MG63 (cell line): ENCODE data around the gene AP2B1. TPM values are rescaled to one million over a fixed set of nuclear protein-coding genes. Genes with fewer than 3 reads are reported as not detected.
A peak's percentile ranks its signal among the peaks of the same experiment; 100 is the strongest.
"Not testable (repeated sequence)": the region's sequence is repeated elsewhere in the genome, so short reads cannot be mapped to it uniquely, and the experiment has no call there.

Experiments used
- DNase-seq: peaks from one replicate; pipeline ENCODE4 v3.0.0-alpha.2; 2020
- H3K27me3 ChIP-seq: fragments of 250-450 bp; sonication (Bioruptor Pico); 2 replicates; pipeline ENCODE4 v1.5.1; 2020; ENCODE audit warnings: mild to moderate bottlenecking, moderate library complexity
- H3K36me3 ChIP-seq: fragments of 250-450 bp; sonication (Bioruptor Pico); 2 replicates; pipeline ENCODE4 v1.5.1; 2020; ENCODE audit warnings: mild to moderate bottlenecking, moderate library complexity
- H3K4me3 ChIP-seq: fragments of 250-450 bp; sonication (Bioruptor Pico); 2 replicates; pipeline ENCODE4 v1.5.1; 2020; ENCODE audit warnings: mild to moderate bottlenecking, moderate library complexity
- H3K9me3 ChIP-seq: fragments of 250-450 bp; sonication (Bioruptor Pico); 2 replicates; pipeline ENCODE4 v1.5.1; 2020; ENCODE audit warnings: mild to moderate bottlenecking, moderate library complexity
- total RNA-seq: library from RNA; depleted of rRNA; stranded (reverse); fragments of >200 nt; shearing (Covaris generic); gene quantifications from 2 replicates; pipeline ENCODE4 v1.2.3, GENCODE V29; 2014; ENCODE audit warnings: low replicate concordance

AP2B1 gene
- total RNA-seq, 1 experiment from 2014 or later: 52.9 TPM

DNA sequence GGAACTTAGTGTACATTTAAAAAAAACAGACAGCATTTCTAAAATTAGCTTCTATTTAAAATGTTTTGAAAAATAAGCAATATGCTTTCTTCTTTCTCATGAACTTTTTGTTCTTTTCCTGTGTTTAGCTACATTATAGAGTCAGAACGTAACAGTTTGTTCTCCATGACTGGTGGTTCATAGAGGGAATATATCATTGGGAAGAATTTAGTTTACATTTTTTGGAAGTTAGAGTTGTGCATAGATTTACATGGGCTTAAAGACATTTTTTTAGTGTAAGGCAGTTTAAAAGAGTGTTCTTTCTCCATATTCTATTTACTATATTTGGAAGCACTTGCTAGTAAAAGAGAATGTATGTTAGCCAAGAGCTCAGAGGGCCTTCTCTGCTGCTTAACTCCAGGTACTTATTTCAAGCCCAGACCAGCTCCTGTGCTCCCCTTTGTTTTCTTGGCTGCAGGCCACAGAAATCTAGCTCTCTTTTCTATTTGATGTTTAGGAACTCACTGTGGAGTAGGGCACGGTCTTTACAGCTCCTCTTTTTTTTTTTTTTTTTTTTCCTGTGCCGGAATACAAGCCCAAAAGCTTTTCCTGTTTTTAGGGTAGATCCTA, 20.2 kb downstream of the AP2B1 start:
- no peak overlapping the region for H3K4me3 ChIP-seq
- no peaks in the 10 kb centered on the region for H3K27me3 ChIP-seq
- no peaks in the 10 kb centered on the region for H3K9me3 ChIP-seq
- no peak for DNase-seq
- peaks cover 60% of the 10 kb centered on the region for H3K36me3 ChIP-seq

GRCh38 chr17:35609831-35610230, 22.7 kb downstream of the AP2B1 start:
- peaks cover 51% of the 10 kb centered on the region for H3K36me3 ChIP-seq
- no peak overlapping the region for H3K4me3 ChIP-seq
- H3K9me3 ChIP-seq: no peaks in the 10 kb centered on the region

DNA sequence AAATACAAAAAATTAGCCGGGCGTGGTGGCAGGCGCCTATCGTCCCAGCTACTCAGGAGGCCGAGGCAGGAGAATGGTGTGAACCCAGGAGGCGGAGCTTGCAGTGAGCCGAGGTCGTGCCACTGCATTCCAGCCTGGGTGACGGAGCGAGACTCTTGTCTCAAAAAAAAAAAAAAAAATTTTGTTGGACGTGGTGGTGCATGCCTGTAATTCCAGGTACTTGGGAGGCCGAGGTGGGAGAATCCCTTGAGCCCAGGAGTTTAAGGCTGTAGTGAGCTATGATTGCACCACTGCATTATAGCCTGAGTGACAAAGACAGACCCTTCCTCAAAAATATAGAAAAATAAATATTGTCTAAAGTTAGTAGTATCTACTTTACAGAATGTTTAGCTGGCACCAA, 23.6 kb downstream of the AP2B1 start:
- DNase-seq, H3K27me3 ChIP-seq, H3K4me3 ChIP-seq, H3K9me3 ChIP-seq: not testable (repeated sequence)
- H3K36me3 ChIP-seq: peaks cover 48% of the 10 kb centered on the region

More at GRCh38 chr17:35609831-35610230, 22.7 kb downstream of the AP2B1 start:
- no peaks in the 10 kb centered on the region for H3K27me3 ChIP-seq
- DNase-seq: no peak

DNA sequence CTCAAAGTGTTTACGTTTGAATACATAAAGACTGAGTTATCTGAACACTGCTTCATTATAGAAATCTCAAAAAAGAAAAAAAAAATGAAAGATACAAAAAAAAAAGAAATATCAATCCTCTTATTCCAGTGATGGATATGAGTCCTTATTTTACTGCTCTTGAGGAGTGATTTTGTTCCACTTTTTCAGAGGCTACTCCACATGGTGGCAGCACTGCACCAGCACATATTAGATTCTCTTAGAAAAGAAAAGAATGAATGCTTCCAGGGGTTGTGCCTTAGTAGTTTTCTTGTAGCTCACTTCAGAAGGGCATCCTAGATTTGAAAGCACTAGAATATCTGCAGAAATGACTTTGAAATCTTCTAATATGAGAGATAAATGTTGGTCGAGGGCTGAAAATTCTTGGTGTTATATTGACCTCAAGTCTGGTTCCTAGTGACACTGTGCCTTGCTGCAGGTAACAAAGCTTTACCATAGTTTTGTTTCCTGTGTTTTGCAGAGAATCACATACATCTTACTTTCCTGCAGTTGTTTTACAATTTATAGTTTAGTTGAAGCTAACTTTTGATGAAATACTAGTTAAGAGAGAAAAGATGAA, 25.9 kb downstream of the AP2B1 start:
- no peaks in the 10 kb centered on the region for H3K27me3 ChIP-seq
- H3K9me3 ChIP-seq: no peaks in the 10 kb centered on the region
- no peak overlapping the region for H3K4me3 ChIP-seq
- peaks cover 31% of the 10 kb centered on the region for H3K36me3 ChIP-seq
- DNase-seq: peak; percentile 22

DNA sequence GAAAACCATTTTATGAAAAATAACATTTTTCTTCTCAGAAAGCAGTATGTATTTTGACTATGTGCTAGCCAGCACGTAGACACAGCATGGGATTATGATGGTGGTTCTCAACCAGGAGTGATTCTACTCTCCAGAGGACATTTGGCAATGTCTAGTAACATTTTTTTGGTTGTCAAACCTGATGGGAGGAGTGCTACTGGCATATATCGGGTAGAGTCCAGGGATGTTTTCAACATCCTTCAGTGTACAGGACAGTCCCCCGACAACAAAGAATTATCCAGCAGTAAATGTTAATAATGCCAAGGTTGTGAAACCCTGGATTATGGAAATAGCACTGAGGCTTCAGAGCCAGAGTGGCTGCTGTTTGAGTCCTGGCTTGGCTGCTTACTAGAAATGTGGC, 27.7 kb downstream of the AP2B1 start:
- H3K27me3 ChIP-seq: no peaks in the 10 kb centered on the region
- H3K36me3 ChIP-seq: peaks cover 26% of the 10 kb centered on the region
- no peak overlapping the region for H3K4me3 ChIP-seq
- no peak for DNase-seq
- no peaks in the 10 kb centered on the region for H3K9me3 ChIP-seq

DNA sequence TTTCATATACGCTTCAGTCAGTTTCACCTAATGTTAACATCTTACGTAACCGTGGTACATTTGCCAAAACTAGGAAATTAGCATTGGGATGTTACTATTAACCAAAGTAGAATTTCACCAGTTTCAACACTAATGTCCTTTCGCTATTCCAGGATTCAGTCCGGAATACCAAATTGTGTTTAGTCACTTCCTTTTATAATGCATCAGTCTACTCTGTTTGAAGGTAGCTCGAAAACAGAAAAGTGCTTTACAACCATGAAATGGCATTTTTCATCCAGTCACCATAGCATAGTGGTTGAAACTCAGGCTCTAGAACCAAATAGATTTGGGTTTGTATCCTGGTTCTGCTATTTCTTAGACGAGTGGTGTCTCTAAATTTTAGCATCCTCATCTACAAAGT, 29.4 kb downstream of the AP2B1 start:
- H3K36me3 ChIP-seq: peaks cover 22% of the 10 kb centered on the region
- no peaks in the 10 kb centered on the region for H3K27me3 ChIP-seq
- no peak for DNase-seq
- H3K4me3 ChIP-seq: no peak overlapping the region
- no peaks in the 10 kb centered on the region for H3K9me3 ChIP-seq

DNA sequence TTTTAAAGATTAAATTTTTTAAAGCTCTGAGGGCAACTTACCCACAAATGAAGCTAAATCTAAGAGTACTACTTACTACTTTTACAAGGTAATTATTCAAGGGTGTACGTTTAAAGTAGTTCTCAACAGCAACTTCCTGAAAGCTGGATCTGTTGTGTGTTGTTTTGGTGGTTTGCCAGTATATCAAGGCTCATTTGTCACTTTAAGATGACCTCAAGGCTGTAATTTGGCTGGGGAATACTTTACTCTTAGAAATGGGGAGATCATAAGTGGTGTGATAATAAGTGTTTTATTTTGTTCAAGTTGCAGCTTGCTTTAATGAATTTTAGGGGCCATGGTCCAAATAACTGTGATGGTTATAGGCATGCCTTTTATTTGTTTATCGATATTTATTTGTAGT, 30.4 kb downstream of the AP2B1 start:
- no peak for DNase-seq
- no peak overlapping the region for H3K4me3 ChIP-seq
- H3K9me3 ChIP-seq: no peaks in the 10 kb centered on the region
- peaks cover 27% of the 10 kb centered on the region for H3K36me3 ChIP-seq
- no peaks in the 10 kb centered on the region for H3K27me3 ChIP-seq

DNA sequence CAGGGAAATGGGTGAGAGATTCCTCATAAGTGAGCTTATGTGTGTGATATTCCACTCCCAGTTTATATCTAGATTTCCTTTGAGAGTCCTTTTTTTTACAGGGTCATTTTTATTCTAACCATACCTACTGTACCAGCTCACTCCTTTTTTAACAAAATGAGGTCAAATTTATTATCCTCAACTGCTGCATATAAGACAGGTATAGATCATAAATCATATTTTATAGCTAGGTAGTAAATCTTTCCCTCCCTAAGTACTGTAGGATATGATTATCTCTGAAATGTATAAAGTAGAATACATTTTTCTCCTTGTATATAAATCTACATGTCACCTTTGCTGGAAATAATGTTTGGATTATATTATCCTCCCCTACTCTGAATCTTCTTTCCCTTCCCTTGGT, 31.5 kb downstream of the AP2B1 start:
- Histone ChIP-seq H3K9me3 (no peaks in the 10 kb centered on the region), H3K4me3 (no peak overlapping the region), H3K27me3 (no peaks in the 10 kb centered on the region), H3K36me3 (peaks cover 31% of the 10 kb centered on the region)
- DNase-seq: no peak

- Histone ChIP-seq H3K27me3 (no peaks in the 10 kb centered on the region), H3K9me3 (no peaks in the 10 kb centered on the region), H3K36me3 (peaks cover 51% of the 10 kb centered on the region), H3K4me3 (no peak overlapping the region)
- DNase-seq: no peak
Measured at GRCh38 chr17:35621768-35622167, 34.6 kb downstream of the AP2B1 start.

GRCh38 chr17:35627417-35627816, 40.3 kb downstream of the AP2B1 start:
- no peaks in the 10 kb centered on the region for H3K9me3 ChIP-seq
- H3K36me3 ChIP-seq: peaks cover 70% of the 10 kb centered on the region
- no peak overlapping the region for H3K4me3 ChIP-seq
- H3K27me3 ChIP-seq: no peaks in the 10 kb centered on the region
- DNase-seq: no peak

GRCh38 chr17:35630530-35631148, 43.5 kb downstream of the AP2B1 start:
- Histone ChIP-seq H3K36me3 (peaks cover 53% of the 10 kb centered on the region), H3K27me3 (no peaks in the 10 kb centered on the region)
- no peak for DNase-seq

DNA sequence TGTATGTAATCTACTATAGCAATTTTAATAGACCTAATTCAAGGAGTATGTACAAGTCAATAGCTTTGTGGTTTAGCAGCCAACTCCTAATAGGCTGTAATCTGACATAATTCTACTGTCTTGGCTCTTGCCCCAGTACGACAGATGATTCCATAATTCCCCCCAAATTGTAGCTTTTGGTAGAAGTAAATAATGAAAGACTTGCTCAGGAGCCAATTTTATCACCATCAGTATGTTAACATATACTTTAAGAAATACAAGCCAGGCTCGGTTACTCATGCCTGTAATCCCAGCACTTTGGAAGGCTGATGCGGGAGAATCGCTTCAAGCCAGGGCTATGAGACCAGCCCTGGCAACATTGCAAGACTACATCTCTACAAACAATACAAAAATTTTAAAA, 53.9 kb downstream of the AP2B1 start:
- Histone ChIP-seq H3K36me3 (peaks cover 71% of the 10 kb centered on the region), H3K9me3 (no peaks in the 10 kb centered on the region), H3K27me3 (no peaks in the 10 kb centered on the region), H3K4me3 (no peak overlapping the region)
- peak; percentile 31 for DNase-seq

More at GRCh38 chr17:35630530-35631148, 43.5 kb downstream of the AP2B1 start:
- Histone ChIP-seq H3K4me3 (no peak overlapping the region), H3K9me3 (no peaks in the 10 kb centered on the region)

- H3K9me3 ChIP-seq: no peaks in the 10 kb centered on the region
- no peak for DNase-seq
- no peaks in the 10 kb centered on the region for H3K27me3 ChIP-seq
- H3K36me3 ChIP-seq: peaks cover 42% of the 10 kb centered on the region
- no peak overlapping the region for H3K4me3 ChIP-seq
Measured at GRCh38 chr17:35645923-35646322, 58.8 kb downstream of the AP2B1 start.

DNA sequence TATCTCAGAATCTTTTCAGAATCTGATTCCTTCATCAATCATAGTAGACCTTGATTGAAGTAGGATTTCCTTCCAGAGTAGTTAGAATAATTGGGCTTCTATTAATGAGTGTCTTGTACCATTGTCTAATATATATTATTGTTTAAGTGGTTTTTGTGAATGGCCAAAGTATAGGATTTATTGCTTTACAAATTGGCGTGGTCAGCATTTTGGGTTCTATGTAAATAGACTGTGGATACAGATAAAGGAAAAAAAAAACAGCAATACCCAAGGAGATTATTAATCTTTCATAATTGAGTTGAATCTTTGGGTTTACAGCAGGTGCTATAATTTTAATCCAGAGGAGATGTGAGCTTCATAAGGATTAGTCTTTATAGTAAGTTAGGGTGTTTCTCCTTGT, 64.3 kb downstream of the AP2B1 start:
- Histone ChIP-seq H3K36me3 (peaks cover 16% of the 10 kb centered on the region), H3K27me3 (no peaks in the 10 kb centered on the region), H3K9me3 (no peaks in the 10 kb centered on the region), H3K4me3 (no peak overlapping the region)
- no peak for DNase-seq

- DNase-seq: no peak
- Histone ChIP-seq H3K9me3 (no peaks in the 10 kb centered on the region), H3K36me3 (peaks cover 30% of the 10 kb centered on the region)
Measured at GRCh38 chr17:35653619-35654361, 66.7 kb downstream of the AP2B1 start.

GRCh38 chr17:35655303-35655702, 68.2 kb downstream of the AP2B1 start:
- DNase-seq: no peak
- H3K9me3 ChIP-seq: no peaks in the 10 kb centered on the region
- H3K4me3 ChIP-seq: no peak overlapping the region
- H3K36me3 ChIP-seq: peaks cover 41% of the 10 kb centered on the region
- no peaks in the 10 kb centered on the region for H3K27me3 ChIP-seq

More at GRCh38 chr17:35653619-35654361, 66.7 kb downstream of the AP2B1 start:
- no peaks in the 10 kb centered on the region for H3K27me3 ChIP-seq
- H3K4me3 ChIP-seq: no peak overlapping the region

DNA sequence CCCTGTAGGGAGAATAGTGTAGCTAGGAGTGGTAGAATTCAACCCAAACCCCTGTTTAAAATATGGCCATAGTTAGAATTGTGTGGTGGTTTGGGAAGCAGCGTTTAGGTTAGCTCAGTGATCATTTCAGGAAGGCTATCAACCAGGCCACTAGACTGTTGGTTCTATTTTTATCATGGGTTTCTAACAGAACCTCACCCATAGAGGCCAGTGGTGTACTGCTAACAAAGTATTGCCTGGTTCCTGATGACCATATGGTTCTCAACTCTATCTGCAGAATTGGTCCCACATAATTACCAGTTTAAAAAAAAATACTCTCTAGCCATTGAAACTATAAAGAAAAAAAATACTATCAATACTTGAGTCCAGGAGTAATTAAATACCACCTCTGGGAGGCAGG, 73.8 kb downstream of the AP2B1 start:
- no peak overlapping the region for H3K4me3 ChIP-seq
- no peaks in the 10 kb centered on the region; the same call in 1 of the 2 replicates for H3K27me3 ChIP-seq
- no peaks in the 10 kb centered on the region for H3K9me3 ChIP-seq
- peaks cover 49% of the 10 kb centered on the region for H3K36me3 ChIP-seq
- DNase-seq: no peak
